CD4-positive, alpha-beta T cell (primary cell): ENCODE data around the gene MIOX. TPM values are rescaled to one million over a fixed set of nuclear protein-coding genes. Genes with fewer than 3 reads are reported as not detected.

Experiments used
- ATAC-seq: fragments of 200-7000 bp; cut with Tn5 transposase; one replicate; pipeline ENCODE4 v1.10.0; 2022; ENCODE audit warnings: mild to moderate bottlenecking; ENCODE audit not compliant: poor library complexity
- CTCF ChIA-PET: fragments of 350-600 bp; sonication (Branson Sonifier 250); formaldehyde crosslinking; loops from one replicate; lab custom pipeline; 2021; ENCODE audit warnings: antibody characterized with exemption, inconsistent platforms; lab: Charles Lee
- POLR2A ChIA-PET: fragments of 350-600 bp; sonication (Branson Sonifier 250); formaldehyde crosslinking; loops from one replicate; lab custom pipeline; 2021; ENCODE audit warnings: antibody characterized with exemption, inconsistent platforms; lab: Charles Lee
- DNase-seq, 14 experiments: peaks; one replicate each; pipeline ENCODE4 v3.0.0-alpha.2; 2013 to 2020; ENCODE audit warnings: mixed read lengths in 2 of 14
- H3K27ac ChIP-seq, 2 donors: one replicate each; pipeline versions ENCODE4 v1.5.1 to v1.7.0; 2013; ENCODE audit warnings: low read length in 2 of 2, low read depth in 1 of 2, mild to moderate bottlenecking in 1 of 2
- H3K27me3 ChIP-seq, 2 experiments: 1 replicate in 1 of 2; 2 replicates in 1 of 2; pipeline versions ENCODE4 v1.6.1 to v1.7.0; 2013; ENCODE audit warnings: low read length in 2 of 2, control low read depth in 1 of 2, mild to moderate bottlenecking in 1 of 2, moderate library complexity in 1 of 2; ENCODE audit not compliant: insufficient read depth in 2 of 2, control insufficient read depth in 1 of 2
- H3K36me3 ChIP-seq: one replicate; pipeline ENCODE4 v1.6.1; 2013; ENCODE audit warnings: low read length, control low read depth; ENCODE audit not compliant: insufficient read depth
- H3K4me1 ChIP-seq: one replicate; pipeline ENCODE4 v1.6.1; 2013; ENCODE audit warnings: low read length, control low read depth; ENCODE audit not compliant: insufficient read depth
- H3K4me3 ChIP-seq: one replicate; pipeline ENCODE4 v1.5.1; 2013; ENCODE audit warnings: mild to moderate bottlenecking, low read length, moderate library complexity
- H3K9me3 ChIP-seq, 2 experiments: 1 replicate in 1 of 2; 2 replicates in 1 of 2; pipeline versions ENCODE4 v1.6.1 to v1.7.0; 2013; ENCODE audit warnings: low read length in 2 of 2, mild to moderate bottlenecking in 2 of 2, control low read depth in 1 of 2, moderate library complexity in 1 of 2; ENCODE audit not compliant: control insufficient read depth in 1 of 2, insufficient read depth in 1 of 2
- H3K27ac Mint-ChIP-seq: one replicate; pipeline ENCODE4 v1.8.0; 2020; ENCODE audit warnings: mixed read lengths
- H3K27me3 Mint-ChIP-seq: one replicate; pipeline ENCODE4 v1.8.0; 2021; ENCODE audit warnings: mixed read lengths
- H3K36me3 Mint-ChIP-seq: one replicate; pipeline ENCODE4 v1.8.0; 2021; ENCODE audit warnings: low read depth, mixed read lengths
- H3K4me1 Mint-ChIP-seq: one replicate; pipeline ENCODE4 v1.8.0; 2021; ENCODE audit warnings: low read depth, mixed read lengths
- H3K4me3 Mint-ChIP-seq: one replicate; pipeline ENCODE4 v1.8.0; 2020; ENCODE audit warnings: mild to moderate bottlenecking, mixed read lengths
- H3K9me3 Mint-ChIP-seq: one replicate; pipeline ENCODE4 v1.8.0; 2020; ENCODE audit warnings: mixed read lengths
- intact Hi-C, 2 experiments: fragments of 100-400 bp; cut with DNase I in 1 of 2; cut with micrococcal nuclease in 1 of 2; formaldehyde crosslinking; loops; one replicate each; pipeline versions ENCODE4 v1.15.1 to v1.9.0; 2023 to 2025; cut with DNase I, micrococcal nuclease
- total RNA-seq, 174 experiments: library from RNA in 2 of 174; stranded (reverse) in 2 of 174; gene quantifications; one replicate each; pipeline ENCODE4 v1.2.3 and lab custom pipeline; 2021 to 2026
- TF ChIP-seq, protein P1 (sequence below): fragments of 200-600 bp; IDR thresholded peaks from one replicate; pipeline ENCODE4 v1.8.0; 2022; ENCODE audit warnings: antibody characterized with exemption, mild to moderate bottlenecking

MIOX gene
- total RNA-seq, 2 experiments from 2014 or later: not detected

DNA sequence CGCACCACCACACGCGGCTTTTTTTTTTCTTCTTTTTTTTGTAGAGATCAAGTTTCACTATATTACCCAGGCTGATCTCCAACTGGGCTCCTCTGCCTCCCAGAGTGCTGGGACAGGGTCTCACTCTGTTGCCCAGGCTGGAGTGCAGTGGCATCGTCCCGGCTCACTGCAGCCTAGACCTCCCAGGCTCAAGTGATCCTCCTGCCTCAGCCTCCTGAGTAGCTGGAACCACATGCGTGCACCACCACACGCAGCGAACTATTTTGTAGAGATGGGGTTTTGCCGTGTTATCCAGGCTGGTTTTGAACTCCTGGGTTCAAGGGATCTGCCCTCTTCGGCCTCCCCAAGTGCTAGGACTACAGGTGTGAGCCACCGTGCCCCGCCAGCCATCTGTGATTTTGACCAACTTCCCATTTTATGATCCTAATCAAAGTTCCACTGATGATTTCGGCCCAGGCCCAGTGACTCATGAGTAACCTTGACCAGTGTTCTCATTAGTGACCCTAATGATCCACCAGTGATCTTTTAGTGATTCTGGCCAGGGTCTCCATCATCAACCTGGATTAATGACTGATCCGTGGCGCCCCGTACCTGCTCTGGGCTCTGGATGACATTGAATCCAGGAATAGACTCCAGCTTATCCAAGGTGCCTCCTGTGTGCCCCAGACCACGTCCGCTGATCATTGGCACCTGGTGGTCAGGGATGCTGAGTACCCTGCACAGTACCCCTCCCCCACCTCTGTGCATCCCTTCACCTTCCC, 41.4 kb downstream of the MIOX start:
- peaks cover 78% of the 10 kb centered on the region for H3K4me1 ChIP-seq
- no peak overlapping the region for H3K27ac ChIP-seq
- peak overlapping the region; percentile 80 for H3K4me3 ChIP-seq
- Mint-ChIP-seq H3K36me3 (peaks cover 18% of the 10 kb centered on the region), H3K4me1 (peaks cover 38% of the 10 kb centered on the region), H3K9me3 (no peaks in the 10 kb centered on the region), H3K4me3 (peak overlapping the region; percentile 83), H3K27me3 (peaks cover 8% of the 10 kb centered on the region), H3K27ac (peak overlapping the region; percentile 90)
- DNase-seq (peak in 1 of 14 experiments; percentile 38), ATAC-seq (no peak)
- CTCF ChIA-PET: interaction anchor here (0.7 to 5.2 kb wide), 4 partner anchors 12 to 93 kb away, joined by 3 to 70 read pairs (median 5); partner anchors contain the start of gene SYCE3
- H3K9me3 ChIP-seq: no peaks in the 10 kb centered on the region
- TF ChIP-seq, protein P1, sequence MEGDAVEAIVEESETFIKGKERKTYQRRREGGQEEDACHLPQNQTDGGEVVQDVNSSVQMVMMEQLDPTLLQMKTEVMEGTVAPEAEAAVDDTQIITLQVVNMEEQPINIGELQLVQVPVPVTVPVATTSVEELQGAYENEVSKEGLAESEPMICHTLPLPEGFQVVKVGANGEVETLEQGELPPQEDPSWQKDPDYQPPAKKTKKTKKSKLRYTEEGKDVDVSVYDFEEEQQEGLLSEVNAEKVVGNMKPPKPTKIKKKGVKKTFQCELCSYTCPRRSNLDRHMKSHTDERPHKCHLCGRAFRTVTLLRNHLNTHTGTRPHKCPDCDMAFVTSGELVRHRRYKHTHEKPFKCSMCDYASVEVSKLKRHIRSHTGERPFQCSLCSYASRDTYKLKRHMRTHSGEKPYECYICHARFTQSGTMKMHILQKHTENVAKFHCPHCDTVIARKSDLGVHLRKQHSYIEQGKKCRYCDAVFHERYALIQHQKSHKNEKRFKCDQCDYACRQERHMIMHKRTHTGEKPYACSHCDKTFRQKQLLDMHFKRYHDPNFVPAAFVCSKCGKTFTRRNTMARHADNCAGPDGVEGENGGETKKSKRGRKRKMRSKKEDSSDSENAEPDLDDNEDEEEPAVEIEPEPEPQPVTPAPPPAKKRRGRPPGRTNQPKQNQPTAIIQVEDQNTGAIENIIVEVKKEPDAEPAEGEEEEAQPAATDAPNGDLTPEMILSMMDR: no peak
- POLR2A ChIA-PET: interaction anchor here (0.7 to 6.7 kb wide), 8 partner anchors 10 to 93 kb away, joined by 3 to 258 read pairs (median 18); partner anchors contain the start of genes CHKB, KLHDC7B, LMF2 and NCAPH2
- no peaks in the 10 kb centered on the region for H3K27me3 ChIP-seq
- intact Hi-C loops: loop anchor here (2.0 to 5.0 kb wide), 5 partner anchors 33 to 94 kb away; partner anchors contain the start of genes CHKB (in 1 of the 2) and SYCE3 (in 1 of the 2)
- H3K36me3 ChIP-seq: peaks cover 11% of the 10 kb centered on the region

DNA sequence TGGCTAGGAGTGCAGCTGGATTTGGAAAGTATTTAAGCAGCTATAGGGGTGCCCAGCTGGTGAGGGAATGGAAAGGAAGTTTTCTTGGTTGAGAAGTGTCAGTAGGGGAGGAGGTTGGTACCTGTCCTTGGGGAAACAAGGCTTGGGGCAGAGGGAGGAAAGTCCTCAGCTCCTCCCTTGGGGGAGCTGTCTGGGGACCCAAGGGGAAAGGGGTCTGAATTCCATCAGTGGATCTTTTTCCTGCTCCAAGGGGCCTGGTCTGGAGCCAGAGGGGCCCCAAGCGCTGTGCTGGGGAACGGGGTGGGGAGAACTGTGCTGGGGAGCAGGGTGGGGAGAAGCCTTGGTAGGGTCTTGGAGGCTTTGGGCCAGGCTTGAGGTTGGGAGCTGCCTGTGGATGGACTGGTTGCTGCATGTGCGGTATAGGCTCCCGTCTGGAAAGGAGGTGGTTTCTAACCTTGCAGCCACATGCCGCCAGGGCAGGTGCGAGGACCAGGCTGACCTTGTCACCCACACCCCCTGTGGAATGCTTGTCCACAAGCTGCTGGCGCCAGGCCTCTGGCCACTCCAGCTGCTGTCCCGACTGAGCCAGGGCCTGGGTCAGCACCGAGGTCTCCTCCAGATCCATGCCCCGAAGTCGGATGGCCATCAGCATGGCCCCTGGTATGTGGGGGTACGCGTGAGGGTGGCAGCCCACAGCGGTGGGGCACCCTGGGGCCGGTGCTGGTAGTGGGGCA, 42.2 kb downstream of the MIOX start:
- CTCF ChIA-PET: interaction anchor here (1.8 to 5.2 kb wide), 3 partner anchors 11 to 92 kb away, joined by 5 to 70 read pairs (median 5); partner anchors contain the start of gene SYCE3
- Histone ChIP-seq H3K4me3 (peak overlapping the region; percentile 80), H3K9me3 (no peaks in the 10 kb centered on the region), H3K4me1 (peaks cover 82% of the 10 kb centered on the region), H3K27me3 (no peaks in the 10 kb centered on the region), H3K27ac (peak overlapping the region; percentile 21 to 74), H3K36me3 (peaks cover 3% of the 10 kb centered on the region)
- DNase-seq (peak in 2 of 14 experiments; percentile 29 to 50), ATAC-seq (no peak)
- peak overlapping the region; percentile 90 for H3K27ac Mint-ChIP-seq
- POLR2A ChIA-PET: interaction anchor here (0.7 to 6.7 kb wide), 10 partner anchors 9 to 92 kb away, joined by 3 to 258 read pairs (median 6); partner anchors contain the start of genes CHKB, KLHDC7B, LMF2 and NCAPH2
- peak overlapping the region; percentile 83 for H3K4me3 Mint-ChIP-seq
- intact Hi-C loops: loop anchor here (5.0 kb wide), 4 partner anchors 33 to 93 kb away; partner anchors contain the start of genes CHKB (in 1 of the 2) and SYCE3 (in 1 of the 2)
- peaks cover 12% of the 10 kb centered on the region for H3K36me3 Mint-ChIP-seq
- H3K27me3 Mint-ChIP-seq: peaks cover 13% of the 10 kb centered on the region
- H3K9me3 Mint-ChIP-seq: no peaks in the 10 kb centered on the region
- TF ChIP-seq, protein P1: no peak
- peaks cover 45% of the 10 kb centered on the region for H3K4me1 Mint-ChIP-seq

DNA sequence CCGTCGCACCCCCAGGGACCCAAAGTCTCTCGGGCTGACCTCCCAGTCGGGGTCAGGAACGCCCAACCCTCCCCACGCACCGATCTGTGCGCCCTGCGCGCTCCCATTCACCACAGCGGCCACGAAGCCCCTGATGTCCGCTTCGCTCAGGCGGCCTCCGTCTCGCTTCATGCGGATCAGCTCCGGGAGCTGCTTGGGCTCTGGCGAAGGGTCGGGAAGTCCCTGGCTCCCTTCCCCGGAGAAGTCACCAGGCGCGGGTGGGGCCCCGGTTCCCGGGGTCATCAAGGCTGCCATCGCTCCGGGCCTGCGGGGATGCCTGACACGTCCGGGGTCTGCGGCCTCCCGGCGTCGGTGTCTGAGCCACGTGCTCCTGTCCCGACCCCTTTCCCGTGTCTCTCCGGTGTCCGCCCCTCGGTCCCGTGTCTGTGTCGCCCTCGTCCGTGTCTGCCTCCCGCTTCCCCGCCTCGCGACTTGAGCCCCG, 42.8 kb downstream of the MIOX start:
- ChIA-PET CTCF (interaction anchor here (1.0 to 1.8 kb wide), 2 partner anchors 11 to 34 kb away, joined by 5 to 7 read pairs; partner anchors contain the start of gene SYCE3), POLR2A (interaction anchor here (1.0 to 6.7 kb wide), 9 partner anchors 9 to 92 kb away, joined by 3 to 258 read pairs (median 7); partner anchors contain the start of genes CHKB, KLHDC7B, LMF2 and NCAPH2)
- Mint-ChIP-seq H3K36me3 (peaks cover 10% of the 10 kb centered on the region), H3K27me3 (peaks cover 13% of the 10 kb centered on the region), H3K27ac (no peak overlapping the region), H3K9me3 (no peaks in the 10 kb centered on the region), H3K4me1 (peaks cover 48% of the 10 kb centered on the region), H3K4me3 (peak overlapping the region; percentile 48)
- peak in 1 of 14 experiments; percentile 30 for DNase-seq
- H3K36me3 ChIP-seq: no peaks in the 10 kb centered on the region
- TF ChIP-seq, protein P1: no peak
- H3K4me1 ChIP-seq: peaks cover 82% of the 10 kb centered on the region
- H3K9me3 ChIP-seq: no peaks in the 10 kb centered on the region
- H3K4me3 ChIP-seq: peak overlapping the region; percentile 80
- intact Hi-C loops: loop anchor here (5.0 kb wide), 4 partner anchors 33 to 93 kb away; partner anchors contain the start of genes CHKB (in 1 of the 2) and SYCE3 (in 1 of the 2)
- peak overlapping the region; percentile 21 to 74 for H3K27ac ChIP-seq
- ATAC-seq: no peak
- H3K27me3 ChIP-seq: no peaks in the 10 kb centered on the region
